Activated CD8-positive, alpha-beta memory T cell treated with anti-CD3 and anti-CD28 coated beads for 1 hour (primary cell): ENCODE measurements around the gene ODF2L.

ENCODE experiments used
- DNase-seq, 2 donors: peaks; one replicate each; pipeline ENCODE4 v3.0.0-alpha.2; 2020; ENCODE audit warnings: low read depth in 1 of 2; ENCODE audit errors: extremely low read depth in 1 of 2

The ODF2L gene

DNA sequence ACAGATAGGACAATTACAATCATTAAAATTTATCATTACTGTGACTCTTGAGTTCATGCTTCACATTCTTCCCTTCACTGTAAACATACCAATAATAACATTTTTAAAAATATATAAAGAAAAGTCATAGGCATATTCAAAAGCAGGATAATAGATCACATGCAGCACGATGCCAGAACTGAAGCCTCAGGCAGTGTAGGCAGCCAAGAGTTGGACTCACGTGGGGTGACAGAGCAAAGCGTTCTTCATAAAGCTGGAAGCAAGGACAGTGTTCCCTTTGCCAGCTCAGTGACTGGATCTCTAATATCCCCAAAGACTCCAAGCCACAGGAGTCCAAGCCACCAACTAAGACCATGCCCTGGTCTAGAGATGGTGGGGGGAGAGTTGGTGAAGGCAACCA, 77.7 kb downstream of the ODF2L start:
- DNase-seq, result no peak

DNA sequence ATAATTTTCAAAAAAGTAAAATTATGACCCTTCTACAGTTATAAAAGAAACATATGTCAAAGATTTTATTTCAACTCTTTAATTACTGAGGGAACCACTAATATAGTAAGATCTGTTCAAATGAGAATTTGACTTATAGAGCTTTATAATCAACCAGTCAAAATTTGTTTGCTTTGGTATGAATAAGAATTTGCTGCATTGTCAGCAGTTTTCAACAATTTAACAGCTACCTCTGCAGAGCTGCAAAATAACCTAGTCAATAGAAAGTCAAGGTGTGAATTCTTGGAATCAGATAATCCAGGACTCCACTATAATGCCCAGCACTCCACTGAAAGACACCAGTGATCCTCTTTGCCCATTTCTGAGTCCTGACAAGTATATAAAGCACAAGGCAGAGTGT, 78.2 kb downstream of the ODF2L start:
- no peak for DNase-seq

DNA sequence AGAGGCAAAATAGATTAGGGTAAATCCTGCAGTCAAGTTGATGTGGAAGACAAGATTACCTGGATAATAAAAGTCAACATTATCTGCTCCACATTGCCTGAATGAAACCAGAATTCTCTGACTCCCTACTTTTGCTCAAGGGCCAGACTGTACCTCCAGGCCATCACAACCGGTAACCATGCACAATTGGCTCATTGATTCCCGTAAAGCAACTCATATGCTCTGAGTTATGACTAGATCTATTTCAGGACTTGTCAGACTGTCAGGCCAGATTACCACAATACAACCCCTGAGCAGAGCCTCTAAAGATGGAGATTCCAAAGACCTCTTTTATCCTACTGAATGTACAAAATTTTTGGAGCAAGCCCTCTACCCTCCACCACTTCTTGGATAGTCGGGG, 90.4 kb downstream of the ODF2L start:
- no peak for DNase-seq

DNA sequence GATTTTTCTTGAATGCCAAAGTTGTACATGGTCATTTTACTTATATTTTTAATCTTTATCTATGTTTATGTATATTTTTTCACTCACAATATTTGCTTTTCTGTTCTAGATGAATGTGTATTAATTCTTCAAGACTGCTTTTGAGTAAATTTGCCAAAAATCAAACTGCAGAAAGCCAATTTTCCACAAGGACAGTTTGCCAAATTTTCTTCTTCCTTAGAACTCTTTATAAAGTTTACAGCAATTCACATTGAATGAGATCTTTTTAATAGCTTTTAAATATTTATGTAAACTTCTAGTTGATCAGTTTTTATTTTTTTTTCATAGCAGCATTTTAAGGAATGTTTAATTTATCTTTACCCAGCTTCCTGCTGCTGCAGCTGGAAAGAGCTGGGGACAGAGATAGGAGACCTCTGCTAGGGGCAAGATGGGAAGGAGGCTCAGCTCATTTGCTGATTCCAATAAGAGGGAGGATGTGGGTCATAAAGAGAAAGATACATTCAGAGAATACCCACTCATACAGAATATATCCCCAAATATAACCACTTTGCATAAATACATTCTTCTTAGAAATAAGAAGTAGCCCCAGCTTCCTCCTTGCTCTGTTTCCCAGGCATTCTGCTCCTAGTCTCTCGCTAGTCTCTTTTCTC, 93.0 kb downstream of the ODF2L start:
- no peak for DNase-seq
